Endothelial cell of hepatic sinusoid (primary cell): ENCODE results near the gene NT5C3A.
"Not testable (repeated sequence)": the region's sequence is repeated elsewhere in the genome, so short reads cannot be mapped to it uniquely, and the experiment has no call there.

Experiments used
- in situ Hi-C: cut with HindIII; loops from 2 replicates; pipeline ENCODE4 v1.10.0; 2017; ENCODE audit warnings: low sequenced_read_pairs

NT5C3A gene

GRCh38 chr7:33043501-33044400 is 18.8 kb downstream of the NT5C3A start:
- in situ Hi-C loops, result no loop called here

- in situ Hi-C loops, result no loop called here
Measured at GRCh38 chr7:33041631-33042428, 20.7 kb downstream of the NT5C3A start.

- in situ Hi-C loops, result no loop called here
Measured at GRCh38 chr7:33040803-33041516, 21.6 kb downstream of the NT5C3A start.

GRCh38 chr7:33039903-33040292 is 22.7 kb downstream of the NT5C3A start:
- in situ Hi-C loops, result no loop called here

- in situ Hi-C loops, result no loop called here
Measured at GRCh38 chr7:33039257-33039902, 23.2 kb downstream of the NT5C3A start.

- in situ Hi-C loops, result no loop called here
Measured at GRCh38 chr7:33038639-33039038, 23.9 kb downstream of the NT5C3A start.

GRCh38 chr7:33035776-33036175 is 26.8 kb downstream of the NT5C3A start:
- in situ Hi-C loops, result no loop called here

- in situ Hi-C loops, result no loop called here
Measured at GRCh38 chr7:33024189-33024757, 38.3 kb downstream of the NT5C3A start.

GRCh38 chr7:33012364-33012763 is 50.2 kb downstream of the NT5C3A start:
- in situ Hi-C loops, result no loop called here

GRCh38 chr7:33009734-33010133 is 52.8 kb downstream of the NT5C3A start:
- in situ Hi-C loops, result no loop called here

- in situ Hi-C loops, result not testable (repeated sequence)
Measured at GRCh38 chr7:33005690-33006089, 56.9 kb downstream of the NT5C3A start.

- in situ Hi-C loops, result not testable (repeated sequence)
Measured at GRCh38 chr7:33005193-33005592, 57.4 kb downstream of the NT5C3A start.

GRCh38 chr7:33004104-33004616 is 58.4 kb downstream of the NT5C3A start:
- in situ Hi-C loops, result not testable (repeated sequence)

GRCh38 chr7:33003111-33003510 is 59.5 kb downstream of the NT5C3A start:
- in situ Hi-C loops, result not testable (repeated sequence)

GRCh38 chr7:32999380-32999779 is 63.2 kb downstream of the NT5C3A start:
- in situ Hi-C loops, result not testable (repeated sequence)

GRCh38 chr7:32998361-32999171 is 64.0 kb downstream of the NT5C3A start:
- in situ Hi-C loops, result not testable (repeated sequence)

GRCh38 chr7:32997956-32998355 is 64.6 kb downstream of the NT5C3A start:
- in situ Hi-C loops, result not testable (repeated sequence)

GRCh38 chr7:32992750-32993149 is 69.8 kb downstream of the NT5C3A start:
- in situ Hi-C loops, result not testable (repeated sequence)

- in situ Hi-C loops, result not testable (repeated sequence)
Measured at GRCh38 chr7:32991975-32992700, 70.4 kb downstream of the NT5C3A start.
